BLaER1 (cell line): ENCODE data around the gene SARDH.
"Not testable (repeated sequence)": the region's sequence is repeated elsewhere in the genome, so short reads cannot be mapped to it uniquely, and the experiment has no call there.

Experiments
- H3K27ac ChIP-seq: shearing (Covaris generic); formaldehyde crosslinking; 2 replicates; pipeline ENCODE4 v1.8.1; 2022
- H3K27me3 ChIP-seq: shearing (Covaris generic); formaldehyde crosslinking; 2 replicates; pipeline ENCODE4 v1.8.1; 2022
- H3K36me3 ChIP-seq: shearing (Covaris generic); formaldehyde crosslinking; 2 replicates; pipeline ENCODE4 v1.8.1; 2022
- H3K4me1 ChIP-seq: shearing (Covaris generic); formaldehyde crosslinking; 2 replicates; pipeline ENCODE4 v1.8.1; 2022
- H3K4me2 ChIP-seq: shearing (Covaris generic); formaldehyde crosslinking; 2 replicates; pipeline ENCODE4 v1.8.1; 2022
- H3K4me3 ChIP-seq: shearing (Covaris generic); formaldehyde crosslinking; 2 replicates; pipeline ENCODE4 v1.8.1; 2022
- H3K9ac ChIP-seq: shearing (Covaris generic); formaldehyde crosslinking; 2 replicates; pipeline ENCODE4 v1.8.1; 2022
- H3K9me3 ChIP-seq: shearing (Covaris generic); formaldehyde crosslinking; 2 replicates; pipeline ENCODE4 v1.8.1; 2022
- H4K20me1 ChIP-seq: shearing (Covaris generic); formaldehyde crosslinking; 2 replicates; pipeline ENCODE4 v1.8.1; 2022
- Cebpa-rat ChIP-seq: shearing (Covaris generic); IDR thresholded peaks from 2 replicates; pipeline ENCODE4 v1.8.1; 2022

SARDH gene

GRCh38 chr9:133759946-133760345, 21.8 kb upstream of the SARDH start:
- no peak overlapping the region for H3K4me3 ChIP-seq
- H3K4me2 ChIP-seq, result no peak overlapping the region
- no peaks in the 10 kb centered on the region for H3K9me3 ChIP-seq
- peaks cover 31% of the 10 kb centered on the region for H3K36me3 ChIP-seq
- no peaks in the 10 kb centered on the region for H4K20me1 ChIP-seq
- no peak overlapping the region for H3K9ac ChIP-seq
- H3K4me1 ChIP-seq, result peaks cover 22% of the 10 kb centered on the region
- no peaks in the 10 kb centered on the region for H3K27me3 ChIP-seq
- H3K27ac ChIP-seq, result no peak overlapping the region
- TF ChIP-seq Cebpa-rat, result no peak

- Histone ChIP-seq H3K36me3 (peaks cover 26% of the 10 kb centered on the region), H4K20me1 (no peaks in the 10 kb centered on the region), H3K9me3 (peaks cover under 1% of the 10 kb centered on the region; the same call in 1 of the 2 replicates), H3K27ac (no peak overlapping the region), H3K9ac (no peak overlapping the region), H3K27me3 (no peaks in the 10 kb centered on the region), H3K4me1 (peaks cover 28% of the 10 kb centered on the region), H3K4me3 (no peak overlapping the region), H3K4me2 (no peak overlapping the region)
- no peak for TF ChIP-seq Cebpa-rat
Measured at GRCh38 chr9:133759146-133759900, 21.2 kb upstream of the SARDH start.

- H3K27ac ChIP-seq, result no peak overlapping the region
- H3K4me3 ChIP-seq, result no peak overlapping the region
- H3K4me2 ChIP-seq, result peak overlapping the region; percentile 17; the same call in 1 of the 2 replicates
- H3K9ac ChIP-seq, result no peak overlapping the region
- H3K9me3 ChIP-seq, result peaks cover 5% of the 10 kb centered on the region; the same call in 1 of the 2 replicates
- H3K36me3 ChIP-seq, result peaks cover 15% of the 10 kb centered on the region
- no peak for TF ChIP-seq Cebpa-rat
- H3K27me3 ChIP-seq, result no peaks in the 10 kb centered on the region
- H4K20me1 ChIP-seq, result no peaks in the 10 kb centered on the region
- peaks cover 31% of the 10 kb centered on the region for H3K4me1 ChIP-seq
Measured at GRCh38 chr9:133758228-133758627, 20.1 kb upstream of the SARDH start.

- Histone ChIP-seq H4K20me1 (no peaks in the 10 kb centered on the region), H3K4me1 (peaks cover 45% of the 10 kb centered on the region), H3K27me3 (no peaks in the 10 kb centered on the region), H3K27ac (no peak overlapping the region), H3K9me3 (peaks cover 5% of the 10 kb centered on the region; the same call in 1 of the 2 replicates), H3K4me2 (peak overlapping the region; percentile 83), H3K4me3 (no peak overlapping the region; the same call in 1 of the 2 replicates), H3K9ac (no peak overlapping the region), H3K36me3 (no peaks in the 10 kb centered on the region)
- TF ChIP-seq Cebpa-rat, result no peak
Measured at GRCh38 chr9:133754688-133755227, 16.6 kb upstream of the SARDH start.

GRCh38 chr9:133754187-133754586, 16.0 kb upstream of the SARDH start:
- peaks cover 5% of the 10 kb centered on the region; the same call in 1 of the 2 replicates for H3K9me3 ChIP-seq
- H3K4me2 ChIP-seq, result peak overlapping the region; percentile 83
- H3K4me1 ChIP-seq, result peaks cover 45% of the 10 kb centered on the region

GRCh38 chr9:133752739-133753446, 14.7 kb upstream of the SARDH start:
- no peaks in the 10 kb centered on the region for H4K20me1 ChIP-seq
- H3K4me1 ChIP-seq, result peaks cover 38% of the 10 kb centered on the region
- H3K27ac ChIP-seq, result no peak overlapping the region
- no peak overlapping the region for H3K9ac ChIP-seq
- no peak overlapping the region for H3K4me3 ChIP-seq
- H3K27me3 ChIP-seq, result no peaks in the 10 kb centered on the region
- no peaks in the 10 kb centered on the region for H3K36me3 ChIP-seq
- H3K9me3 ChIP-seq, result peaks cover 5% of the 10 kb centered on the region; the same call in 1 of the 2 replicates
- H3K4me2 ChIP-seq, result peak overlapping the region; percentile 53
- TF ChIP-seq Cebpa-rat, result no peak

More at GRCh38 chr9:133754187-133754586, 16.0 kb upstream of the SARDH start:
- Histone ChIP-seq H3K9ac (no peak overlapping the region), H3K4me3 (no peak overlapping the region), H3K27me3 (no peaks in the 10 kb centered on the region), H3K27ac (no peak overlapping the region), H4K20me1 (no peaks in the 10 kb centered on the region), H3K36me3 (no peaks in the 10 kb centered on the region)
- TF ChIP-seq Cebpa-rat, result no peak

GRCh38 chr9:133750982-133751649, 13.0 kb upstream of the SARDH start:
- Histone ChIP-seq H3K27ac (no peak overlapping the region), H3K9ac (no peak overlapping the region), H3K9me3 (peaks cover 5% of the 10 kb centered on the region), H3K4me3 (no peak overlapping the region), H3K27me3 (no peaks in the 10 kb centered on the region), H3K4me2 (no peak overlapping the region), H3K36me3 (no peaks in the 10 kb centered on the region), H4K20me1 (no peaks in the 10 kb centered on the region), H3K4me1 (peaks cover 28% of the 10 kb centered on the region)
- no peak for TF ChIP-seq Cebpa-rat

GRCh38 chr9:133747309-133747708, 9.2 kb upstream of the SARDH start:
- H3K4me1 ChIP-seq, result peaks cover 4% of the 10 kb centered on the region
- no peaks in the 10 kb centered on the region for H4K20me1 ChIP-seq
- H3K27me3 ChIP-seq, result no peaks in the 10 kb centered on the region
- H3K36me3 ChIP-seq, result no peaks in the 10 kb centered on the region
- no peak overlapping the region for H3K4me3 ChIP-seq
- TF ChIP-seq Cebpa-rat, result no peak
- no peak overlapping the region for H3K9ac ChIP-seq
- H3K4me2 ChIP-seq, result no peak overlapping the region
- H3K27ac ChIP-seq, result no peak overlapping the region
- H3K9me3 ChIP-seq, result no peaks in the 10 kb centered on the region; the same call in 1 of the 2 replicates

GRCh38 chr9:133744528-133744927, 6.4 kb upstream of the SARDH start:
- H3K9me3 ChIP-seq, H3K27ac ChIP-seq, H3K4me2 ChIP-seq, H3K4me3 ChIP-seq, H4K20me1 ChIP-seq, H3K36me3 ChIP-seq, H3K27me3 ChIP-seq, H3K9ac ChIP-seq: not testable (repeated sequence)
- H3K4me1 ChIP-seq, result 0 out of 2 replicates have a peak, but pooled peaks cover 11% of the 10 kb centered on the region
